Panc1 (cell line): ENCODE measurements around the gene STPG1. TPM values are rescaled to one million over a fixed set of nuclear protein-coding genes. Genes with fewer than 3 reads are reported as not detected.

Experiments used
- ATAC-seq: fragments of 200-7000 bp; cut with Tn5 transposase; 2 replicates; pipeline ENCODE4 v1.9.1; 2020; ENCODE audit warnings: mild to moderate bottlenecking, moderate library complexity
- BruUV-seq: library from RNA; stranded (reverse); fragments of 400-500 nt; replicated peaks from 2 replicates; lab custom pipeline; 2021; lab: Mats Ljungman, UMichigan
- CTCF ChIA-PET: fragments of 300-600 bp; sonication (Branson Sonifier 250); formaldehyde crosslinking; loops from one replicate; lab custom pipeline; 2022; ENCODE audit warnings: antibody characterized with exemption; lab: Charles Lee
- POLR2A ChIA-PET: fragments of 300-600 bp; sonication (Branson Sonifier 250); formaldehyde crosslinking; loops from one replicate; lab custom pipeline; 2022; ENCODE audit warnings: antibody characterized with exemption; lab: Charles Lee
- DNase-seq: peaks from one replicate; pipeline ENCODE4 v3.0.0-alpha.2; 2010; ENCODE audit warnings: low read depth, low spot score
- H3K27ac ChIP-seq: 2 replicates; pipeline ENCODE4 v1.5.1; 2011; ENCODE audit warnings: mild to moderate bottlenecking, low read length, inconsistent platforms
- H3K27me3 ChIP-seq: fragments of 200-500 bp; sonication (Bioruptor generic); 2 replicates; pipeline ENCODE4 v1.6.0; 2014; ENCODE audit warnings: low read length, inconsistent platforms; ENCODE audit not compliant: control insufficient read depth, insufficient read depth
- H3K36me3 ChIP-seq: fragments of 200-500 bp; sonication (Bioruptor generic); 2 replicates; pipeline ENCODE4 v1.5.1; 2014; ENCODE audit warnings: inconsistent platforms, mild to moderate bottlenecking, low read length, moderate library complexity; ENCODE audit not compliant: control insufficient read depth, insufficient read depth
- H3K4me1 ChIP-seq: 2 replicates; pipeline ENCODE4 v1.5.1; 2011; ENCODE audit warnings: inconsistent platforms, mild to moderate bottlenecking, low read length, moderate library complexity; ENCODE audit not compliant: control insufficient read depth, insufficient read depth
- H3K4me3 ChIP-seq, 2 experiments: 2 replicates each; pipeline ENCODE4 v1.5.1; 2011 to 2012; ENCODE audit warnings: low read depth in 2 of 2, low read length in 2 of 2, mild to moderate bottlenecking in 2 of 2, inconsistent platforms in 1 of 2, moderate library complexity in 1 of 2
- H3K9me3 ChIP-seq: fragments of 200-500 bp; sonication (Bioruptor generic); 2 replicates; pipeline ENCODE4 v1.5.1; 2014; ENCODE audit warnings: low read depth, mild to moderate bottlenecking, inconsistent platforms, low read length, moderate library complexity; ENCODE audit not compliant: control insufficient read depth, insufficient read depth
- CTCF ChIP-seq: fragments of 450-650 bp; IDR thresholded peaks from 2 replicates; pipeline ENCODE4 v1.5.1; 2017; ENCODE audit warnings: mild to moderate bottlenecking
- POLR2AphosphoS5 ChIP-seq: IDR thresholded peaks from 2 replicates; pipeline ENCODE4 v1.6.1; 2012; ENCODE audit warnings: mild to moderate bottlenecking, low read depth, low read length, moderate library complexity
- REST ChIP-seq, 2 experiments: IDR thresholded peaks; 2 replicates each; pipeline ENCODE4 v1.6.1; 2011 to 2012; ENCODE audit warnings: low read depth in 2 of 2, control low read depth in 1 of 2, low read length in 1 of 2, mild to moderate bottlenecking in 1 of 2, moderate library complexity in 1 of 2; ENCODE audit not compliant: insufficient read depth in 1 of 2
- SIN3A ChIP-seq: IDR thresholded peaks from 2 replicates; pipeline ENCODE4 v1.6.1; 2012; ENCODE audit warnings: low read depth, mild to moderate bottlenecking, low read length, moderate library complexity, borderline replicate concordance; ENCODE audit not compliant: insufficient read depth
- TCF7L2 ChIP-seq: IDR thresholded peaks from 2 replicates; pipeline ENCODE4 v1.6.1; 2011; ENCODE audit warnings: mild to moderate bottlenecking, low read depth, low read length, inconsistent platforms
- in situ Hi-C: cut with HindIII; loops from 2 replicates; pipeline ENCODE4 v1.10.0; 2016; ENCODE audit warnings: low sequenced_read_pairs, low pct_unique_long_range_greater_than_20kb
- intact Hi-C: fragments of 100-400 bp; cut with micrococcal nuclease; formaldehyde crosslinking; loops from one replicate; pipeline ENCODE4 v1.10.0; 2022; ENCODE audit not compliant: unreplicated experiment
- total RNA-seq: library from RNA; stranded (reverse); gene quantifications from one replicate; pipeline ENCODE4 v1.2.1, GENCODE V29; 2021; ENCODE audit not compliant: unreplicated experiment

The STPG1 gene
- total RNA-seq, 1 experiment from 2014 or later: 9.9 TPM

- Histone ChIP-seq H3K4me3 (no peak overlapping the region), H3K27ac (no peak overlapping the region), H3K4me1 (no peaks in the 10 kb centered on the region), H3K9me3 (no peaks in the 10 kb centered on the region), H3K36me3 (no peaks in the 10 kb centered on the region), H3K27me3 (no peaks in the 10 kb centered on the region)
- intact Hi-C loops (no loop called here), in situ Hi-C loops (no loop called here)
- ChIA-PET POLR2A (interaction anchor here (0.7 kb wide), 1 partner anchor 13 kb away, joined by 3 read pairs; no protein-coding TSS in a partner anchor), CTCF (interaction anchor here (1.4 kb wide), 1 partner anchor 254 kb away, joined by 7 read pairs; no protein-coding TSS in a partner anchor)
- no peak for ATAC-seq
- DNase-seq: no peak
- no TSS peak for BruUV-seq
- TF ChIP-seq POLR2AphosphoS5: no peak
- TF ChIP-seq CTCF: no peak
- TF ChIP-seq REST (IDR thresholded peaks at IDR 0.05; ENCODE audit: insufficient read depth in 1 of 2, low read depth in 2 of 2, low read length in 1 of 2): no peak
- TF ChIP-seq SIN3A: no peak
- no peak for TF ChIP-seq TCF7L2
Observed at GRCh38 chr1:24403806-24404205, 9.8 kb downstream of the STPG1 start.

GRCh38 chr1:24400065-24400464 is 13.5 kb downstream of the STPG1 start:
- Histone ChIP-seq H3K27me3 (no peaks in the 10 kb centered on the region), H3K9me3 (no peaks in the 10 kb centered on the region), H3K27ac (no peak overlapping the region), H3K4me1 (no peaks in the 10 kb centered on the region), H3K36me3 (no peaks in the 10 kb centered on the region), H3K4me3 (no peak overlapping the region)
- no TSS peak for BruUV-seq
- in situ Hi-C loops: no loop called here
- ATAC-seq: no peak
- CTCF ChIA-PET: interaction anchor here (0.6 to 1.2 kb wide), 2 partner anchors 198 to 662 kb away, joined by 3 read pairs; no protein-coding TSS in a partner anchor
- intact Hi-C loops: no loop called here
- DNase-seq: no peak
- POLR2A ChIA-PET: no interaction called here
- TF ChIP-seq SIN3A (no peak), REST (IDR thresholded peaks at IDR 0.05; ENCODE audit: insufficient read depth in 1 of 2, low read depth in 2 of 2, low read length in 1 of 2) (no peak), POLR2AphosphoS5 (no peak), CTCF (no peak)
